Left renal pelvis (tissue), 4 donors: Measurements from ENCODE around the gene CACYBP. TPM values are rescaled to one million over a fixed set of nuclear protein-coding genes. Genes with fewer than 3 reads are reported as not detected.
A peak's percentile ranks its signal among the peaks of the same experiment; 100 is the strongest.

Experiments used
- DNase-seq, 4 donors: peaks; one replicate each; pipeline ENCODE4 v3.0.0-alpha.2; 2013; ENCODE audit warnings: low read depth in 4 of 4, low spot score in 3 of 4
- polyA plus RNA-seq, 4 donors: library from polyadenylated mRNA; unstranded; fragments of 120-200 nt; gene quantifications; one replicate each; pipeline ENCODE4 v1.2.1, GENCODE V29; 2013; ENCODE audit not compliant: insufficient read length in 4 of 4

Gene CACYBP
- polyA plus RNA-seq, 4 donors, result 113 to 135 (median 129) TPM

GRCh38 chr1:174971902-174972301 lies 27.8 kb upstream of the CACYBP start:
- DNase-seq, result no peak

GRCh38 chr1:174974711-174975119 lies 25.0 kb upstream of the CACYBP start:
- DNase-seq, result no peak

- no peak for DNase-seq
These were observed 24.0 kb upstream of the CACYBP start for GRCh38 chr1:174975764-174976163.

- no peak for DNase-seq
These were observed 23.2 kb upstream of the CACYBP start for GRCh38 chr1:174976436-174977108.

- DNase-seq, result no peak
These were observed 16.6 kb upstream of the CACYBP start for GRCh38 chr1:174982971-174983689.

GRCh38 chr1:174984952-174985351 lies 14.8 kb upstream of the CACYBP start:
- no peak for DNase-seq

GRCh38 chr1:174988539-174988938 lies 11.2 kb upstream of the CACYBP start:
- no peak for DNase-seq

- no peak for DNase-seq
These were observed 10.8 kb upstream of the CACYBP start for GRCh38 chr1:174988986-174989385.

- no peak for DNase-seq
These were observed 10.1 kb upstream of the CACYBP start for GRCh38 chr1:174989536-174990220.

GRCh38 chr1:174990382-174990999 lies 9.3 kb upstream of the CACYBP start:
- DNase-seq, result no peak

- no peak for DNase-seq
These were observed 8.3 kb upstream of the CACYBP start for GRCh38 chr1:174991473-174991872.

GRCh38 chr1:174995121-174995520 lies 4.6 kb upstream of the CACYBP start:
- DNase-seq, result no peak

- no peak for DNase-seq
These were observed 3.8 kb upstream of the CACYBP start for GRCh38 chr1:174995916-174996315.

GRCh38 chr1:174996476-174996875 lies 3.3 kb upstream of the CACYBP start:
- DNase-seq, result no peak

- DNase-seq, result no peak
These were observed 2.7 kb upstream of the CACYBP start for GRCh38 chr1:174997041-174997440.

- DNase-seq, result peak in 3 of 4 donors; percentile 36 to 51 (median 51)
These were observed 1.1 kb upstream of the CACYBP start for GRCh38 chr1:174998569-174999215.

- DNase-seq, result peak; percentile 96 to 100 (median 98)
These were observed 371 bp upstream of the CACYBP start for GRCh38 chr1:174999216-174999935.

- no peak for DNase-seq
These were observed 995 bp downstream of the CACYBP start for GRCh38 chr1:175000697-175001187.

GRCh38 chr1:175002910-175003517 lies 3.3 kb downstream of the CACYBP start:
- DNase-seq, result no peak
